A673 (cell line): ENCODE results near the gene TBC1D9B. TPM values are rescaled to one million over a fixed set of nuclear protein-coding genes. Genes with fewer than 3 reads are reported as not detected.

Experiments
- BruUV-seq: library from RNA; stranded (reverse); fragments of 400-500 nt; replicated peaks from 2 replicates; lab custom pipeline; 2021; lab: Mats Ljungman, UMichigan
- CTCF ChIA-PET: fragments of 300-600 bp; sonication (Branson Sonifier 250); formaldehyde crosslinking; loops from one replicate; lab custom pipeline; 2022; ENCODE audit warnings: antibody characterized with exemption; lab: Charles Lee
- POLR2A ChIA-PET: fragments of 300-600 bp; sonication (Branson Sonifier 250); formaldehyde crosslinking; loops from one replicate; lab custom pipeline; 2022; ENCODE audit warnings: antibody characterized with exemption; ENCODE audit not compliant: low non-redundant PET; lab: Charles Lee
- DNase-seq: peaks from one replicate; pipeline ENCODE4 v3.0.0-alpha.2; 2015; ENCODE audit warnings: low spot score
- H3K27ac ChIP-seq: fragments of 200-600 bp; sonication (generic); 2 replicates; pipeline ENCODE4 v1.5.1; 2016; ENCODE audit warnings: mixed run types, low read depth, mild to moderate bottlenecking, mixed read lengths, antibody characterized with exemption, low read length; ENCODE audit not compliant: poor library complexity, severe bottlenecking
- H3K27me3 ChIP-seq: fragments of 200-600 bp; sonication (generic); replicated peaks from 2 replicates; pipeline ENCODE4 v1.6.1; 2017; ENCODE audit warnings: mixed run types, low read depth, mild to moderate bottlenecking, mixed read lengths, antibody characterized with exemption, low read length; ENCODE audit not compliant: insufficient read depth, poor library complexity
- H3K36me3 ChIP-seq: fragments of 200-600 bp; sonication (generic); 2 replicates; pipeline ENCODE4 v1.6.1; 2016; ENCODE audit warnings: mixed run types, mild to moderate bottlenecking, mixed read lengths, antibody characterized with exemption, low read length; ENCODE audit not compliant: insufficient read depth, poor library complexity, severe bottlenecking
- H3K4me1 ChIP-seq: fragments of 200-600 bp; sonication (generic); 2 replicates; pipeline ENCODE4 v1.6.1; 2017; ENCODE audit warnings: mixed run types, mild to moderate bottlenecking, mixed read lengths, antibody characterized with exemption, low read length; ENCODE audit not compliant: insufficient read depth, poor library complexity, severe bottlenecking
- H3K4me3 ChIP-seq: fragments of 200-600 bp; sonication (generic); 2 replicates; pipeline ENCODE4 v1.5.1; 2016; ENCODE audit warnings: low read depth, mixed run types, mild to moderate bottlenecking, mixed read lengths, low read length; ENCODE audit not compliant: poor library complexity, severe bottlenecking
- H3K9me3 ChIP-seq: fragments of 200-600 bp; sonication (generic); 2 replicates; pipeline ENCODE4 v1.6.1; 2016; ENCODE audit warnings: mixed run types, low read depth, mild to moderate bottlenecking, mixed read lengths, antibody characterized with exemption, low read length; ENCODE audit not compliant: poor library complexity, severe bottlenecking
- EZH2 ChIP-seq: fragments of 200-600 bp; sonication (generic); IDR thresholded peaks from 2 replicates; pipeline ENCODE4 v1.6.1; 2017; ENCODE audit warnings: borderline replicate concordance, low read depth, mild to moderate bottlenecking, mixed read lengths, antibody characterized with exemption, low read length; ENCODE audit not compliant: poor library complexity, severe bottlenecking
- intact Hi-C: fragments of 100-400 bp; cut with micrococcal nuclease; formaldehyde crosslinking; loops from one replicate; pipeline ENCODE4 v1.10.0; 2022; ENCODE audit not compliant: unreplicated experiment
- total RNA-seq: library from RNA; stranded (reverse); gene quantifications from 2 replicates; pipeline ENCODE4 v1.2.3, GENCODE V29; 2021
- TF ChIP-seq, protein P1 (sequence below): fragments of 300-800, 200-600 bp; sonication (generic); conservative IDR thresholded peaks from 2 replicates; pipeline ENCODE4 v1.5.1; 2017; ENCODE audit warnings: low read depth, mild to moderate bottlenecking, antibody characterized with exemption, low read length, moderate library complexity, mixed read lengths

TBC1D9B gene
- total RNA-seq, 1 experiment from 2014 or later, result 68.2 TPM

DNA sequence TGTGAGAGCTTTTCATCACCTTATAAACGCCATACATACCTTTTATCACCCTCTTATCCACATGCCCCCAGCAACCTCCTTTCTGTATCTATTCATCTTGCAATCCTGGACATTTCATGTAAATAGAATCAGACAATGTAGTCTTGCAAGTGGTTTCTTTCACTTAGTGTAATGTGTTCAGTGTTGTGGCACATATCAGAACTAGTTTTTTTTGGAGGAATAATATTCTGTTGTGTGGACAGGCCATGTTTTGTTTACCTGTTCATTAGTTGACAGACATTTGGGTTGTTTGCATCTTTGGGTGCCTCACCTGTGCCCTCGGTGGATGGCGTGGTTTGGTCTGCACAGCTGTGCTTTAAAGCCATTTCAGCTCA, 85.7 kb downstream of the TBC1D9B start:
- H3K36me3 ChIP-seq, result peaks cover 36% of the 10 kb centered on the region
- POLR2A ChIA-PET, result interaction anchor here (0.8 kb wide), 1 partner anchor 199 kb away, joined by 3 read pairs; the partner anchor contains the start of gene HNRNPH1

DNA sequence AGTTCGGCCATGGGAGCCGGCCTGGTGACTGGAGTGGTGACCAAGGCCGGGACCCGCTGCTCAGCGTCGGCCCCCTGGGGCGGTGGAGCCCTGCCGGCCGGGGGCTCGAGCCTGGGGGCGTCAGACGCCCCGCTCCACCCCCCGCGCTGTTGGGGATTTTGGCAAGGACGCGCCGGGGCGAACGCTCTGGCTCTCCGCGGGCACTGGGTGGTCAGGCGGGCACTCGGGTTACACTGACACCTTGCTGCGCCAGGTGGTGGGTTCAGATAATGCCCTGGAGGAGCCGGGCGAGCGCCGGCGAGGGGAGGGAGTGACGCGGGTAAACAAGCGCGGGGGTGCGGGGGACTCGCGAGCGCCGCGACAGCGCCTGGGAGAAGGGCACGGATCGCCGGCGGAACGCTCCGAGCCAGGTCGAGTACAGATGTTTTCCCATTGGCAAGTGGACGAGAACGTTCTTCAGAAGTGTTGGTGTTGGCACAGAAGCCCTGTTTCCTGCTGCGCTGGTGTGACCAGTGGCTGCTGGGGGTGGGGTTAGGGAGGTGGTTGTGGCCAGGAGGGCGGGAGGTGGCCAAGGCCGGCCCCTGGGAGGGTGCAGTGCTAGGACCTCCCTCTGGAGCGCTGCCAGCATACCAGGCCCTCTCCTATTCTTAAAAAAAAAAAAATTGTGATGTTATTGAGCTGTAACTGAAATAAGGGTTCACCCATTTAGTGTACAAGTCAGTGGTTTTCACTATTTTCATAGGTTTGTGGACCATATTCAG, 86.2 kb downstream of the TBC1D9B start:
- peaks cover 32% of the 10 kb centered on the region for H3K36me3 ChIP-seq
- POLR2A ChIA-PET, result interaction anchor here (0.8 kb wide), 1 partner anchor 198 kb away, joined by 3 read pairs; the partner anchor contains the start of gene HNRNPH1

More for the DNA sequence above, 85.7 kb downstream of the TBC1D9B start:
- intact Hi-C loops, result loop anchor here (5.0 kb wide), 1 partner anchor 85 kb away; the partner anchor contains the start of gene TBC1D9B
- TF ChIP-seq EZH2, result no peak
- TF ChIP-seq, protein P1, sequence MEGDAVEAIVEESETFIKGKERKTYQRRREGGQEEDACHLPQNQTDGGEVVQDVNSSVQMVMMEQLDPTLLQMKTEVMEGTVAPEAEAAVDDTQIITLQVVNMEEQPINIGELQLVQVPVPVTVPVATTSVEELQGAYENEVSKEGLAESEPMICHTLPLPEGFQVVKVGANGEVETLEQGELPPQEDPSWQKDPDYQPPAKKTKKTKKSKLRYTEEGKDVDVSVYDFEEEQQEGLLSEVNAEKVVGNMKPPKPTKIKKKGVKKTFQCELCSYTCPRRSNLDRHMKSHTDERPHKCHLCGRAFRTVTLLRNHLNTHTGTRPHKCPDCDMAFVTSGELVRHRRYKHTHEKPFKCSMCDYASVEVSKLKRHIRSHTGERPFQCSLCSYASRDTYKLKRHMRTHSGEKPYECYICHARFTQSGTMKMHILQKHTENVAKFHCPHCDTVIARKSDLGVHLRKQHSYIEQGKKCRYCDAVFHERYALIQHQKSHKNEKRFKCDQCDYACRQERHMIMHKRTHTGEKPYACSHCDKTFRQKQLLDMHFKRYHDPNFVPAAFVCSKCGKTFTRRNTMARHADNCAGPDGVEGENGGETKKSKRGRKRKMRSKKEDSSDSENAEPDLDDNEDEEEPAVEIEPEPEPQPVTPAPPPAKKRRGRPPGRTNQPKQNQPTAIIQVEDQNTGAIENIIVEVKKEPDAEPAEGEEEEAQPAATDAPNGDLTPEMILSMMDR, result no peak
- Histone ChIP-seq H3K4me3 (peak overlapping the region; percentile 88), H3K27ac (no peak overlapping the region), H3K4me1 (peaks cover 16% of the 10 kb centered on the region), H3K9me3 (no peaks in the 10 kb centered on the region), H3K27me3 (no peaks in the 10 kb centered on the region)
- DNase-seq, result no peak
- CTCF ChIA-PET, result no interaction called here
- TSS peak; percentile 67 for BruUV-seq

DNA sequence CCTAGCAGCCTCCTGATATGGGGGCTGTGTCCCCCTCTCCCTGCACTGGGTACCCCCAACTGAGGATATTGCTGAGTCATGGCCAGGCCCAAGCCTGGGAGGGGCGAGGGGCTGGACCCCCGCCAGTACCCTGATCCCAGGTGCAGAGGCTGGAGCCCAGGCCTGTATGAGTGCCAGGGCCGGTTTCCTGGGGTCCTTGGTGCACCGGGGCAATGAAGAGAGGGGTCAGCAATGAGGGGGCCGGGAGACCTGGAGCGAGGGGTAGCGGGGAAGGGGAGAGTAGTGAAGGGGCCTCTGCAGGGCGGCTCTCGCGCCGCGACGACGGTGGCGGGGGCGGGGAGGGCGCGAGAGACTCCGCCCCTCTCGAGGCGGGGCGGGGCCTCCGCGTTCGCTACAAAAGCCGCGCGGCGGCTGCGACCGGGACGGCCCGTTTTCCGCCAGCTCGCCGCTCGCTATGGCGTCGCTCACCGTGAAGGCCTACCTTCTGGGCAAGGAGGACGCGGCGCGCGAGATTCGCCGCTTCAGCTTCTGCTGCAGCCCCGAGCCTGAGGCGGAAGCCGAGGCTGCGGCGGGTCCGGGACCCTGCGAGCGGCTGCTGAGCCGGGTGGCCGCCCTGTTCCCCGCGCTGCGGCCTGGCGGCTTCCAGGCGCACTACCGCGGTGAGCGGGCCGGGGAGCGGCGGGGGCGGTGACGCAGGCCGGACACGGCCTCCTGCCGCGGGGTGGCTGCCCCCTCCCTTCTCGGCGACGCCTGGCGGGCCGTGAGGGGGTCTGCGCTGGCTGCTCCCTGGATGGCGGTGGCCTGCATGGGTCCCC, 87.0 kb downstream of the TBC1D9B start, which contains the start of gene SQSTM1:
TSS of gene SQSTM1 (plus strand) at position 423 of the 815 bp plus-strand sequence. CDS start at position 455, 32 bp downstream.
- H3K36me3 ChIP-seq, result peaks cover 28% of the 10 kb centered on the region
- peak; percentile 78 for DNase-seq
- no TSS peak for BruUV-seq
- no peaks in the 10 kb centered on the region for H3K27me3 ChIP-seq
- ChIA-PET CTCF (no interaction called here), POLR2A (no interaction called here)
- H3K4me3 ChIP-seq, result peak within 1 kb of the TSS; percentile 88
- TF ChIP-seq, protein P1, result no peak
- TF ChIP-seq EZH2, result no peak
- H3K9me3 ChIP-seq, result no peaks in the 10 kb centered on the region
- peaks cover 16% of the 10 kb centered on the region for H3K4me1 ChIP-seq
- H3K27ac ChIP-seq, result peak within 1 kb of the TSS; percentile 93
- intact Hi-C loops, result loop anchor here (5.0 kb wide), 1 partner anchor 87 kb away; the partner anchor contains the start of gene TBC1D9B

More for the DNA sequence above, 86.2 kb downstream of the TBC1D9B start:
- BruUV-seq, result no TSS peak
- intact Hi-C loops, result loop anchor here (5.0 kb wide), 1 partner anchor 86 kb away; the partner anchor contains the start of gene TBC1D9B
- DNase-seq, result peak; percentile 62
- Histone ChIP-seq H3K27me3 (no peaks in the 10 kb centered on the region), H3K9me3 (no peaks in the 10 kb centered on the region), H3K4me1 (peaks cover 16% of the 10 kb centered on the region), H3K27ac (peak overlapping the region; percentile 93), H3K4me3 (peak overlapping the region; percentile 88)
- TF ChIP-seq, protein P1, result 0 out of 2 replicates have a peak, but pooled peaks have one; percentile 9
- no peak for TF ChIP-seq EZH2
- CTCF ChIA-PET, result no interaction called here
